Colonic mucosa (tissue), 4 donors: ENCODE results near the gene FSHR. TPM values are rescaled to one million over a fixed set of nuclear protein-coding genes. Genes with fewer than 3 reads are reported as not detected.

Source experiments
- DNase-seq: peaks from one replicate; pipeline ENCODE4 v3.0.0-alpha.2; 2020
- H3K27ac ChIP-seq: fragments of 200-600 bp; one replicate; pipeline ENCODE4 v1.8.0; 2021
- H3K27me3 ChIP-seq: fragments of 200-600 bp; one replicate; pipeline ENCODE4 v1.8.0; 2021
- H3K36me3 ChIP-seq: fragments of 200-600 bp; one replicate; pipeline ENCODE4 v1.8.0; 2021
- H3K4me1 ChIP-seq: fragments of 200-600 bp; one replicate; pipeline ENCODE4 v1.8.0; 2021; ENCODE audit warnings: mild to moderate bottlenecking
- H3K4me3 ChIP-seq: fragments of 200-600 bp; one replicate; pipeline ENCODE4 v1.8.0; 2021
- H3K9ac ChIP-seq, 2 donors: one replicate each; pipeline ENCODE4 v1.7.0; 2013; ENCODE audit warnings: control low read depth in 2 of 2, low read depth in 2 of 2, low read length in 2 of 2
- H3K9me3 ChIP-seq: fragments of 200-600 bp; one replicate; pipeline ENCODE4 v1.8.0; 2021
- intact Hi-C: fragments of 100-400 bp; cut with DNase I; formaldehyde crosslinking; loops from one replicate; pipeline ENCODE4 v1.14.1; 2022
- microRNA-seq: library from miRNA; unstranded; fragments of <30 nt; microRNA quantifications from one replicate; pipeline ENCODE4, GENCODE V29; 2019
- total RNA-seq, 2 donors: library from RNA; stranded (reverse); fragmentation: NEBNext Ultra II Directional in 1 of 2; extraction: Animal tissue kit (Norgen Biotek cat#: 25700) in 1 of 2; gene quantifications; one replicate each; pipeline ENCODE4 v1.2.1, GENCODE V29; 2021
- TF ChIP-seq, protein P1 (sequence below): fragments of 200-600 bp; IDR thresholded peaks from one replicate; pipeline ENCODE4 v1.8.0; 2022; ENCODE audit warnings: antibody characterized with exemption, mild to moderate bottlenecking
- donor health status: healthy.
- donor health status: DM: no; HTN: no; CAD: no.
- donor health status: DM: no; HTN: no; CAD: no.

The FSHR gene
- total RNA-seq, 2 donors from 2014 or later, result not detected

DNA sequence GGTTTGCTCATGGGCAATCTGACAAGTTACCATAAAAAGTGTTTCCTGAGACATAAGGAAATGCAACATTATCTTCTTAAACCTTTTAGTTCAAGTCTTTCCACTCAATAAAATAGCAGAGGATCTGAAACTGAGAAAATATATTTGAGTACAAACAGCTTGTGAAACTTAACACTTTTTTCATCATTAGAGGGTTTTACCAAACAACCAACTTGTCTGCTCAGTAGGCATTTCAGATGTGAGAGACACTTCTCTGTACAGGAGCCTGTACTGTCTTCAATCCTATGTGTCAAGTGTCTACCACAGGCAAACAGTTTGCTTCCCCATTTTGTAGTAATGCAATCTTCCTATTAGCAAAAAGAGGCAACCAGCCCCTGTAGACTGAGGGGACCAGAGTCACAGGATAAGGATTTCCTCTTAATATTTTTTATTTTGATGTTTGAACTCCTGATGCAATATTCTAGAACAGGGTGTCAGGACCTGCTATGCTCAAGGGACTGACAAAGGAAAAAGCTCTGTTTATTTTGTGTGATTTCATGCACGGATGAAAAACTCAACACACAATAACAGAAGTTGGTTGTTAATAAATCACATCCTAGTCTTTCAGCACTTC lies 239.7 kb downstream of the FSHR start:
- Histone ChIP-seq H3K4me1 (no peaks in the 10 kb centered on the region), H3K9ac (no peak overlapping the region), H3K9me3 (no peaks in the 10 kb centered on the region), H3K27ac (no peak overlapping the region), H3K36me3 (no peaks in the 10 kb centered on the region), H3K27me3 (no peaks in the 10 kb centered on the region), H3K4me3 (no peak overlapping the region)
- TF ChIP-seq, protein P1, sequence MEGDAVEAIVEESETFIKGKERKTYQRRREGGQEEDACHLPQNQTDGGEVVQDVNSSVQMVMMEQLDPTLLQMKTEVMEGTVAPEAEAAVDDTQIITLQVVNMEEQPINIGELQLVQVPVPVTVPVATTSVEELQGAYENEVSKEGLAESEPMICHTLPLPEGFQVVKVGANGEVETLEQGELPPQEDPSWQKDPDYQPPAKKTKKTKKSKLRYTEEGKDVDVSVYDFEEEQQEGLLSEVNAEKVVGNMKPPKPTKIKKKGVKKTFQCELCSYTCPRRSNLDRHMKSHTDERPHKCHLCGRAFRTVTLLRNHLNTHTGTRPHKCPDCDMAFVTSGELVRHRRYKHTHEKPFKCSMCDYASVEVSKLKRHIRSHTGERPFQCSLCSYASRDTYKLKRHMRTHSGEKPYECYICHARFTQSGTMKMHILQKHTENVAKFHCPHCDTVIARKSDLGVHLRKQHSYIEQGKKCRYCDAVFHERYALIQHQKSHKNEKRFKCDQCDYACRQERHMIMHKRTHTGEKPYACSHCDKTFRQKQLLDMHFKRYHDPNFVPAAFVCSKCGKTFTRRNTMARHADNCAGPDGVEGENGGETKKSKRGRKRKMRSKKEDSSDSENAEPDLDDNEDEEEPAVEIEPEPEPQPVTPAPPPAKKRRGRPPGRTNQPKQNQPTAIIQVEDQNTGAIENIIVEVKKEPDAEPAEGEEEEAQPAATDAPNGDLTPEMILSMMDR, result no peak
- no peak for DNase-seq
- intact Hi-C loops, result no loop called here

Small RNAs within 50 kb of the gene (microRNA-seq; reads per million reads assigned to microRNA genes)
- gene MIR548BA, result 6.6 reads per million, percentile 6 among the genes with 10 or more reads in this experiment
